ENCODE results near the gene SNAPIN. TPM values are rescaled to one million over a fixed set of nuclear protein-coding genes. Genes with fewer than 3 reads are reported as not detected.

SNAPIN gene
- polyA plus RNA-seq, 3 donors, result 30.7 to 141 (median 135) TPM

DNA sequence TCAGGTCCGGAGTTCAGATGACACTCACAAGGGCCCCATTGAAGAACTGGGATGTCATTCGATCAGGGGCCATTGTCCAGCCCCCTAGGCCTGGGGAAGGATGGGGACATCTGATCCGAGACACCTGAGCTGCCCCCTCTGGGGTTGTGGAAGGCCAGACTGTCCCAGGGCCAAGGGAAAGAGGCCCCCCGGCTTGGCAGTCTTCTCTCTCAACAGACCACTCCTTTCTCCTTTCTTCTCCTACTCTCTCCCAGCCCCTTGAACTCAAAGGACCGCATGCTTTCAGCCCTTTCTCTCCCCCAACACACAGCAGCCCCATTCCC lies 29.2 kb upstream of the SNAPIN start:
- Mint-ChIP-seq H3K36me3 (peaks cover 0 to 4% of the 10 kb centered on the region in 2 donors), H3K27ac (no peak overlapping the region), H3K9me3 (no peaks in the 10 kb centered on the region), H3K4me1 (peaks cover 51% of the 10 kb centered on the region), H3K4me3 (no peak overlapping the region), H3K27me3 (ENCODE audit: low read depth in 3 of 3) (peaks cover 11 to 16% (median 14%) of the 10 kb centered on the region in 3 donors)
- H3K4me1 ChIP-seq (ENCODE audit: control insufficient read depth in 1 of 2, insufficient read depth in 2 of 2, low read length in 2 of 2), result peaks cover 28 to 45% of the 10 kb centered on the region in 2 donors
- intact Hi-C loops (cut with micrococcal nuclease), result loop anchor here in 1 of 2 donors (10.0 kb wide), 1 partner anchor 55 kb away; no protein-coding TSS in a partner anchor
- H2AFZ ChIP-seq (ENCODE audit: insufficient read depth, low read depth, low read length, poor library complexity, severe bottlenecking), result no peak overlapping the region
- H3K79me2 ChIP-seq (ENCODE audit: insufficient read depth, low read length), result peaks cover 2% of the 10 kb centered on the region
- peaks cover 0 to 3% of the 10 kb centered on the region in 2 donors for H3K27me3 ChIP-seq (ENCODE audit: control insufficient read depth in 2 of 2, insufficient read depth in 2 of 2, low read length in 2 of 2)
- no peak overlapping the region for H3K4me3 ChIP-seq (replicated peaks in 1 of 3; ENCODE audit: low read depth in 2 of 3, low read length in 3 of 3)
- no peak overlapping the region for H3K4me2 ChIP-seq (replicated peaks; ENCODE audit: extremely low read depth, low read length, poor library complexity, severe bottlenecking)
- no peak for DNase-seq
- no peaks in the 10 kb centered on the region for H3K9me3 ChIP-seq (replicated peaks in 1 of 2; ENCODE audit: control insufficient read depth in 1 of 2, insufficient read depth in 1 of 2, low read length in 2 of 2)
- WGBS (ENCODE audit: insufficient coverage), result 100% methylated on average over 1 of the region's 5 CpGs
- peaks cover under 1% of the 10 kb centered on the region for H4K20me1 ChIP-seq (ENCODE audit: insufficient read depth, low read length)
- no peak overlapping the region for H3K9ac ChIP-seq (ENCODE audit: insufficient read depth, low read length, poor library complexity, severe bottlenecking)
- no peak overlapping the region for H3K27ac ChIP-seq (ENCODE audit: low read depth in 1 of 2, low read length in 2 of 2)
- no peak for TF ChIP-seq CTCF (IDR thresholded peaks at IDR 0.05)
- no peaks in the 10 kb centered on the region for H3K36me3 ChIP-seq (replicated peaks in 1 of 2; ENCODE audit: control insufficient read depth in 1 of 2, insufficient read depth in 2 of 2, low read length in 2 of 2)

DNA sequence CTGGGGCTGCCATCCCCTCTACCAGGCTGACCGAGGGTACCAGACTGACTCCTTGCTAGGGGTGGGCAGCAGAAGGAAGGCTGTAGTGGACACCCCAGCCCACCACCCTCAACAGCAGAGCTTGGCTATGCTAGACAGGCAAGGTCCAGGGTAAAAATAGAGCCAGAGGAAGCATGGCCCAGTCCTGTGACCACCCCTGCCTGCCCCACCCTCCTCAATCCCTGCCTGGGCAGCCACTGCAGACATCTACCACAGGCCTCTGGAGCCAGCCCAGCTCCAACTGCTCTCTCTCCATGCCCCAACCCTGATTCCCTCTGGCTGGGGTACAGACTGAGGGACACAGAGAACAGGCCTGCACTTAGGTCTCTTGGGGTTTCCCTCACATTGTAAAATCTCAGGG lies 28.5 kb upstream of the SNAPIN start:
- no peaks in the 10 kb centered on the region for H3K36me3 ChIP-seq (replicated peaks in 1 of 2; ENCODE audit: control insufficient read depth in 1 of 2, insufficient read depth in 2 of 2, low read length in 2 of 2)
- no peak overlapping the region for H3K4me3 ChIP-seq (replicated peaks in 1 of 3; ENCODE audit: low read depth in 2 of 3, low read length in 3 of 3)
- peaks cover 29 to 45% of the 10 kb centered on the region in 2 donors for H3K4me1 ChIP-seq (ENCODE audit: control insufficient read depth in 1 of 2, insufficient read depth in 2 of 2, low read length in 2 of 2)
- H3K9me3 ChIP-seq (replicated peaks in 1 of 2; ENCODE audit: control insufficient read depth in 1 of 2, insufficient read depth in 1 of 2, low read length in 2 of 2), result no peaks in the 10 kb centered on the region
- intact Hi-C loops (cut with micrococcal nuclease), result loop anchor here (5.0 to 10.0 kb wide), 5 partner anchors 33 to 107 kb away; partner anchors contain the start of gene ILF2 (in 1 of the 2)
- H3K79me2 ChIP-seq (ENCODE audit: insufficient read depth, low read length), result peaks cover 9% of the 10 kb centered on the region
- no peak overlapping the region for H3K4me2 ChIP-seq (replicated peaks; ENCODE audit: extremely low read depth, low read length, poor library complexity, severe bottlenecking)
- peaks cover 0 to 3% of the 10 kb centered on the region in 2 donors for H3K27me3 ChIP-seq (ENCODE audit: control insufficient read depth in 2 of 2, insufficient read depth in 2 of 2, low read length in 2 of 2)
- H3K4me1 Mint-ChIP-seq, result peaks cover 48% of the 10 kb centered on the region
- H3K27ac ChIP-seq (ENCODE audit: low read depth in 1 of 2, low read length in 2 of 2), result no peak overlapping the region
- H2AFZ ChIP-seq (ENCODE audit: insufficient read depth, low read depth, low read length, poor library complexity, severe bottlenecking), result no peak overlapping the region
- WGBS (ENCODE audit: insufficient coverage), result 80% methylated on average over 1 of the region's 1 CpG
- H3K36me3 Mint-ChIP-seq, result peaks cover 0 to 4% of the 10 kb centered on the region in 2 donors
- DNase-seq, result no peak
- peaks cover 11 to 16% (median 14%) of the 10 kb centered on the region in 3 donors for H3K27me3 Mint-ChIP-seq (ENCODE audit: low read depth in 3 of 3)
- no peak overlapping the region for H3K9ac ChIP-seq (ENCODE audit: insufficient read depth, low read length, poor library complexity, severe bottlenecking)
- H4K20me1 ChIP-seq (ENCODE audit: insufficient read depth, low read length), result peaks cover 6% of the 10 kb centered on the region
- H3K9me3 Mint-ChIP-seq, result no peaks in the 10 kb centered on the region
- no peak overlapping the region for H3K27ac Mint-ChIP-seq
- H3K4me3 Mint-ChIP-seq, result no peak overlapping the region
- TF ChIP-seq CTCF (IDR thresholded peaks at IDR 0.05), result no peak
